DND-41 (cell line): Measurements from ENCODE around the gene TMEM87B.

ENCODE experiments used
- ATAC-seq: fragments of 200-7000 bp; cut with Tn5 transposase; 3 replicates; pipeline ENCODE4 v1.9.1; 2021; ENCODE audit warnings: low read depth; ENCODE audit not compliant: insufficient read depth
- DNase-seq: peaks from one replicate; pipeline ENCODE4 v3.0.0-alpha.2; 2020
- H2AFZ ChIP-seq: 2 replicates; pipeline ENCODE4 v1.6.0; 2012; ENCODE audit warnings: low read depth, low read length
- H3K27ac ChIP-seq: 2 replicates; pipeline ENCODE4 v1.5.1; 2012; ENCODE audit warnings: low read length, inconsistent platforms
- H3K27me3 ChIP-seq: fragments of 200-600 bp; sonication (generic); 2 replicates; pipeline ENCODE4 v1.6.0; 2012; ENCODE audit warnings: low read length, mild to moderate bottlenecking, inconsistent platforms; ENCODE audit not compliant: insufficient read depth, poor library complexity
- H3K36me3 ChIP-seq: 2 replicates; pipeline ENCODE4 v1.5.1; 2012; ENCODE audit warnings: low read length, inconsistent platforms; ENCODE audit not compliant: insufficient read depth
- H3K4me1 ChIP-seq: 2 replicates; pipeline ENCODE4 v1.5.1; 2012; ENCODE audit warnings: mild to moderate bottlenecking, low read length; ENCODE audit not compliant: insufficient read depth
- H3K4me2 ChIP-seq: 2 replicates; pipeline ENCODE4 v1.6.0; 2012; ENCODE audit warnings: mild to moderate bottlenecking, moderate library complexity, low read length, inconsistent platforms; ENCODE audit not compliant: insufficient read depth
- H3K4me3 ChIP-seq, 2 experiments: fragments of 200-600 bp in 1 of 2; shearing (Covaris generic) in 1 of 2; 2 replicates each; pipeline ENCODE4 v1.5.1; 2012 to 2016; ENCODE audit warnings: inconsistent platforms in 2 of 2, low read length in 2 of 2, mild to moderate bottlenecking in 2 of 2, low read depth in 1 of 2, moderate library complexity in 1 of 2
- H3K79me2 ChIP-seq: 2 replicates; pipeline ENCODE4 v1.6.0; 2012; ENCODE audit warnings: low read length, inconsistent platforms; ENCODE audit not compliant: insufficient read depth
- H3K9ac ChIP-seq: 2 replicates; pipeline ENCODE4 v1.6.0; 2012; ENCODE audit warnings: low read depth, mild to moderate bottlenecking, inconsistent platforms, low read length, moderate library complexity
- H3K9me3 ChIP-seq: 2 replicates; pipeline ENCODE4 v1.5.1; 2012; ENCODE audit warnings: low read length, moderate library complexity, mild to moderate bottlenecking, inconsistent platforms; ENCODE audit not compliant: insufficient read depth, severe bottlenecking
- H4K20me1 ChIP-seq: 2 replicates; pipeline ENCODE4 v1.6.0; 2012; ENCODE audit warnings: low read length; ENCODE audit not compliant: insufficient read depth
- EZH2 ChIP-seq: IDR thresholded peaks from 3 replicates; pipeline ENCODE4 v1.6.1; 2012; ENCODE audit warnings: borderline replicate concordance, low read depth, mild to moderate bottlenecking, moderate library complexity, low read length, inconsistent platforms; ENCODE audit not compliant: severe bottlenecking
- TF ChIP-seq, protein P1 (sequence below): IDR thresholded peaks from 2 replicates; pipeline ENCODE4 v1.5.1; 2012; ENCODE audit warnings: borderline replicate concordance, low read length, moderate library complexity, mild to moderate bottlenecking; ENCODE audit not compliant: poor library complexity, severe bottlenecking; ENCODE audit errors: extremely low read depth

Gene TMEM87B

DNA sequence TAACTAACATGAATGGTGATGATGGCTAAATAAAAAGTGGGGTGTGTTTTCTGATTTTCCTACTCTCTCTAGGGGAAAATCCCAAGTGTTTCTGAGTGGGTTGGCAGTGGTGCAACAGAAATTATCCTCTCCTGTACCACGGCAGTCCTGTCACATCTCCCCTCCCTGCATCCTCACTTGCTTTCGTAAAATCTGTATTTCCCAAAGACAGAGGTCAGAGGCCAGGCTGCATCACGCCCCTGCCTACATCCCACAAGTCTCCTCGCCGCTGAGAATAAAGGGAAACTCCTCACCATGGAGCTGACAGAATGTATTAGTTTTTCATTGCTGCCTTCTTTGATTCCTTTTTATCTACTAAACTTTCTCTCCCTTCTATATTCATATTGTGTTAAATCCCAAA lies 96.2 kb downstream of the TMEM87B start:
- no peaks in the 10 kb centered on the region for H3K27me3 ChIP-seq
- no peak for TF ChIP-seq EZH2
- TF ChIP-seq, protein P1, sequence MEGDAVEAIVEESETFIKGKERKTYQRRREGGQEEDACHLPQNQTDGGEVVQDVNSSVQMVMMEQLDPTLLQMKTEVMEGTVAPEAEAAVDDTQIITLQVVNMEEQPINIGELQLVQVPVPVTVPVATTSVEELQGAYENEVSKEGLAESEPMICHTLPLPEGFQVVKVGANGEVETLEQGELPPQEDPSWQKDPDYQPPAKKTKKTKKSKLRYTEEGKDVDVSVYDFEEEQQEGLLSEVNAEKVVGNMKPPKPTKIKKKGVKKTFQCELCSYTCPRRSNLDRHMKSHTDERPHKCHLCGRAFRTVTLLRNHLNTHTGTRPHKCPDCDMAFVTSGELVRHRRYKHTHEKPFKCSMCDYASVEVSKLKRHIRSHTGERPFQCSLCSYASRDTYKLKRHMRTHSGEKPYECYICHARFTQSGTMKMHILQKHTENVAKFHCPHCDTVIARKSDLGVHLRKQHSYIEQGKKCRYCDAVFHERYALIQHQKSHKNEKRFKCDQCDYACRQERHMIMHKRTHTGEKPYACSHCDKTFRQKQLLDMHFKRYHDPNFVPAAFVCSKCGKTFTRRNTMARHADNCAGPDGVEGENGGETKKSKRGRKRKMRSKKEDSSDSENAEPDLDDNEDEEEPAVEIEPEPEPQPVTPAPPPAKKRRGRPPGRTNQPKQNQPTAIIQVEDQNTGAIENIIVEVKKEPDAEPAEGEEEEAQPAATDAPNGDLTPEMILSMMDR, result no peak
- H3K4me1 ChIP-seq, result no peaks in the 10 kb centered on the region
- no peak overlapping the region for H3K4me3 ChIP-seq
- H3K9me3 ChIP-seq, result no peaks in the 10 kb centered on the region
- no peak for ATAC-seq
- H3K9ac ChIP-seq, result no peak overlapping the region
- DNase-seq, result no peak
- H3K36me3 ChIP-seq, result no peaks in the 10 kb centered on the region
- no peaks in the 10 kb centered on the region for H4K20me1 ChIP-seq
- H3K27ac ChIP-seq, result no peak overlapping the region
- H3K79me2 ChIP-seq, result no peaks in the 10 kb centered on the region
- no peak overlapping the region for H3K4me2 ChIP-seq
- no peak overlapping the region for H2AFZ ChIP-seq

DNA sequence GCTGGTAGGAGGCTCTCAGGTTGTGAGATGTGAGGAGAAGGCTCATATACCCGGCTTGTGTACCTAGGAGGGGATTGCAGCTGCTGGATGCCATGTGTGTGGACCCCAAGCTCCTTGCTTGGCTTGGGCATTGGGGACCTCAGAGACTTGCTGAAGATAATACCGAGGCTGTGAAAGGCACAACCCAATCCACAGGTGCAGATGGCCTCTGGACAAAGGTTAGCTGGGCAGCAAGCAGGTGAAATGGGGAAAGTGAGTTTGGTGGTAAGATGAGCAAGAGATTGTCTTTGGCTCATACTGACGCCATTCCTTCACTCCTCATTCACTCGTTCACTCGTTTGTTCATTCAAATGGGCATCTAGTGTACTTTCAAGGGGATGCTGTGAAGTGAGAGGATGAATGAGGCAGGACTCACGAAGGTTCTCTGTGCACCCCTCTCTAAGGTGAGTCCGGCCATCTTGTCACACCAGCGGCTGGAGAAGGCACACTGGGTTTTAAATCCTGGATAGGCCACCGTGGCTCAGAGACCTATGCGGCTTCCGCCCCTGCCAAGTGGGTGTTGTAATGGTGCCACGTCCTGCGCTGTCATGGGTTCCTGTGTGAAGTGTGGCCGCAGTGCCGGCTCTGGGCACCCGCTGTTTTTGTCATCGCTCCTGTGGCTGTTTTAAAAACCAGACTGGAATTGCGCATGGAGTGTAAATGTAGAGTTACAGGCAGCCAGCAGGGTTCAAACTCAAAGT lies 96.8 kb downstream of the TMEM87B start:
- H3K4me2 ChIP-seq, result no peak overlapping the region
- no peak overlapping the region for H3K27ac ChIP-seq
- H3K79me2 ChIP-seq, result no peaks in the 10 kb centered on the region
- no peaks in the 10 kb centered on the region for H3K36me3 ChIP-seq
- TF ChIP-seq EZH2, result no peak
- TF ChIP-seq, protein P1, result no peak
- ATAC-seq (no peak), DNase-seq (no peak)
- no peaks in the 10 kb centered on the region for H3K27me3 ChIP-seq
- H3K4me3 ChIP-seq, result no peak overlapping the region
- no peaks in the 10 kb centered on the region for H3K4me1 ChIP-seq
- no peak overlapping the region for H2AFZ ChIP-seq
- H4K20me1 ChIP-seq, result no peaks in the 10 kb centered on the region
- H3K9me3 ChIP-seq, result no peaks in the 10 kb centered on the region
- H3K9ac ChIP-seq, result no peak overlapping the region

DNA sequence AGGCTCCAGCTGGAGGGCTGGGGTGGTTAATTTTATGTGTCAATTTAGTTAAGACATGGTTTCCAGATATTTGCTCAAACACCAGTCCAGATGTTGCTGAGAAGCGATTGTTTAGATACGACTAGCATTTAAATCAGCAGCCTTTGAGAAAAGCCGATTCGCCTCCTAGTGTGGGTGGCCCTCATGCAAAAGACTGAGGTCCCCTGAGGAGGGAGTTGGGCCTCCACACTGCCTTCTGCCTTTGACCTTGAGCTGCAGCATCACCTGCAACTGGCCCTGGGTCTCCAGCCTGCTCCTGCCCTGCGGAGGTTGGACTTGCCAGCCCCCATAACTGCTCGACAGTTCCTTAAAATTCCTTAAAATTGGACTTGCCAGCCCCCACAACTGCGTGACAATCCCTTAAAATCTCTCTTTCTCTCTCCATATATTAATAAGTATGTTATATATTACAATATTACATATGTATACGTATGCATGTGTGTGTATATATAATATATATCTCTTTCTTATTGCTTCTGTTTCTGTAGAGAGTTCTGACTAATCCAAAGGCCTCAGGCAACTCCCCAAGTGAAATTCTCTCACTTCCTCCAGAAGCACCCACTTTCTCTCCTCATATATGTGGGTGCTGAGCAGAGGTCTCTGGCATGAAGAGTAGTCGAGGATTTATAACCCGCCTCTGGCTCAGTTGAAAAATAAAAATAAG lies 97.6 kb downstream of the TMEM87B start:
- H3K79me2 ChIP-seq, result no peaks in the 10 kb centered on the region
- TF ChIP-seq, protein P1, result no peak
- no peak for TF ChIP-seq EZH2
- H3K4me3 ChIP-seq, result no peak overlapping the region
- no peak overlapping the region for H2AFZ ChIP-seq
- H3K36me3 ChIP-seq, result no peaks in the 10 kb centered on the region
- H3K27ac ChIP-seq, result no peak overlapping the region
- H3K27me3 ChIP-seq, result no peaks in the 10 kb centered on the region
- H3K9ac ChIP-seq, result no peak overlapping the region
- no peaks in the 10 kb centered on the region for H4K20me1 ChIP-seq
- no peaks in the 10 kb centered on the region for H3K9me3 ChIP-seq
- no peak for DNase-seq
- ATAC-seq, result no peak
- H3K4me2 ChIP-seq, result no peak overlapping the region
- no peaks in the 10 kb centered on the region for H3K4me1 ChIP-seq
